Endothelial cell (in vitro differentiated cells): ENCODE measurements around the gene DMPK. TPM values are rescaled to one million over a fixed set of nuclear protein-coding genes. Genes with fewer than 3 reads are reported as not detected.
A peak's percentile ranks its signal among the peaks of the same experiment; 100 is the strongest.

ENCODE experiments used
- DNase-seq: peaks from one replicate; pipeline ENCODE4 v3.0.0; 2021; ENCODE audit warnings: low spot score
- H3K27ac Mint-ChIP-seq: one replicate; pipeline ENCODE4 v1.8.0; 2021; ENCODE audit warnings: mixed read lengths, inconsistent platforms; ENCODE audit not compliant: unreplicated experiment
- H3K27me3 Mint-ChIP-seq: one replicate; pipeline ENCODE4 v1.8.0; 2021; ENCODE audit warnings: mild to moderate bottlenecking, moderate library complexity, mixed read lengths, inconsistent platforms; ENCODE audit not compliant: unreplicated experiment
- H3K36me3 Mint-ChIP-seq: one replicate; pipeline ENCODE4 v1.8.0; 2021; ENCODE audit warnings: mild to moderate bottlenecking, low read depth, mixed read lengths, inconsistent platforms; ENCODE audit not compliant: unreplicated experiment
- H3K4me1 Mint-ChIP-seq: one replicate; pipeline ENCODE4 v1.8.0; 2021; ENCODE audit warnings: mild to moderate bottlenecking, mixed read lengths, inconsistent platforms; ENCODE audit not compliant: unreplicated experiment
- H3K4me3 Mint-ChIP-seq: one replicate; pipeline ENCODE4 v1.8.0; 2021; ENCODE audit warnings: mild to moderate bottlenecking, mixed read lengths, inconsistent platforms; ENCODE audit not compliant: unreplicated experiment
- H3K9me3 Mint-ChIP-seq: one replicate; pipeline ENCODE4 v1.8.0; 2021; ENCODE audit warnings: mixed read lengths, inconsistent platforms; ENCODE audit not compliant: unreplicated experiment
- total RNA-seq: library from RNA; stranded (reverse); fragmentation: NEBNext Ultra II Directional; extraction: Animal tissue kit (Norgen Biotek cat#: 25700); gene quantifications from one replicate; pipeline ENCODE4 v1.2.1, GENCODE V29; 2021; ENCODE audit not compliant: unreplicated experiment
- TF ChIP-seq, protein P1 (sequence below): fragments of 200-600 bp; sonication (generic); IDR thresholded peaks from one replicate; pipeline ENCODE4 v1.5.0; 2021; ENCODE audit warnings: antibody characterized with exemption; ENCODE audit not compliant: unreplicated experiment

The DMPK gene
- total RNA-seq, 1 donor from 2014 or later: 80.3 TPM

GRCh38 chr19:45742969-45743368 is 39.3 kb downstream of the DMPK start:
- Mint-ChIP-seq H3K27ac (no peak overlapping the region), H3K9me3 (no peaks in the 10 kb centered on the region), H3K4me1 (no peaks in the 10 kb centered on the region), H3K36me3 (no peaks in the 10 kb centered on the region), H3K27me3 (peaks cover 3% of the 10 kb centered on the region), H3K4me3 (no peak overlapping the region)
- TF ChIP-seq, protein P1, sequence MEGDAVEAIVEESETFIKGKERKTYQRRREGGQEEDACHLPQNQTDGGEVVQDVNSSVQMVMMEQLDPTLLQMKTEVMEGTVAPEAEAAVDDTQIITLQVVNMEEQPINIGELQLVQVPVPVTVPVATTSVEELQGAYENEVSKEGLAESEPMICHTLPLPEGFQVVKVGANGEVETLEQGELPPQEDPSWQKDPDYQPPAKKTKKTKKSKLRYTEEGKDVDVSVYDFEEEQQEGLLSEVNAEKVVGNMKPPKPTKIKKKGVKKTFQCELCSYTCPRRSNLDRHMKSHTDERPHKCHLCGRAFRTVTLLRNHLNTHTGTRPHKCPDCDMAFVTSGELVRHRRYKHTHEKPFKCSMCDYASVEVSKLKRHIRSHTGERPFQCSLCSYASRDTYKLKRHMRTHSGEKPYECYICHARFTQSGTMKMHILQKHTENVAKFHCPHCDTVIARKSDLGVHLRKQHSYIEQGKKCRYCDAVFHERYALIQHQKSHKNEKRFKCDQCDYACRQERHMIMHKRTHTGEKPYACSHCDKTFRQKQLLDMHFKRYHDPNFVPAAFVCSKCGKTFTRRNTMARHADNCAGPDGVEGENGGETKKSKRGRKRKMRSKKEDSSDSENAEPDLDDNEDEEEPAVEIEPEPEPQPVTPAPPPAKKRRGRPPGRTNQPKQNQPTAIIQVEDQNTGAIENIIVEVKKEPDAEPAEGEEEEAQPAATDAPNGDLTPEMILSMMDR: no peak
- no peak for DNase-seq

GRCh38 chr19:45739498-45740439 is 42.5 kb downstream of the DMPK start:
- Mint-ChIP-seq H3K4me3 (no peak overlapping the region), H3K27me3 (no peaks in the 10 kb centered on the region), H3K9me3 (no peaks in the 10 kb centered on the region), H3K27ac (no peak overlapping the region), H3K36me3 (no peaks in the 10 kb centered on the region), H3K4me1 (no peaks in the 10 kb centered on the region)
- no peak for DNase-seq
- TF ChIP-seq, protein P1: no peak

DNA sequence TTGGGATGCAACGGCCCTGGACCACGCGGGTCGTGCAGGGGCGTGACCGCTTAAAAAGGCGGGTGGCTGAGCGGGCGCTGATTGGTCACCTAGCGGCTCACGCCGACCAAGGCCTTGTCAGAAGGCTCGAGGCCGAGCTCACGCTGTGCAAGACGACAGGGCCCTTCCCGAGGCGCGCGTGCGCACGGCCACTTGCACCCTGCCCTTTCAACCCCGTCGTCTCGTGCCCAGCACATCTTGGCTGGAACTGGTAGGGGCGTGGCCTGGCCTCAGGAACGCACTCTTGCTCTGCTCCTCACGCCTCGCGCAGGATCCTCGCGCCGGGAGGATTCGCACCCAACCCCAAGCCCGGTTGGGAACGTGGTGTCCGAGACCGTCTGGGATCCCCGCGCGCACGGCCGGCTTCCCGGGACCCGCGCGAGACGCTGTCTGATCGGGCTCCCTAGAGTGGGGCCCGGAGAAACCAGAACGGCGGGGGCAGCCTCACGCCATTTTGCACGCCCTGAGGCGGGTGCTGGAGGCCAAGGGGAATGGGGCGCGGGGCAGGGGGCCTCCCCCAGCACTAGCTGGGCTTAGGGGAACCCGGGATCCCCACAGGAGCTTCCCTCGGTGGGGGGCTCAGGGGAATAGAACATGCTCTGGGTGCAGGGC is 49.0 kb downstream of the DMPK start, which contains the start of gene MEIOSIN:
Gene MEIOSIN, plus strand, starts transcription at position 280 of the 651 bp plus-strand sequence. CDS start 1,938 bp downstream, outside the sequence.
- Mint-ChIP-seq H3K27me3 (peaks cover 17% of the 10 kb centered on the region), H3K36me3 (no peaks in the 10 kb centered on the region), H3K4me1 (peaks cover 5% of the 10 kb centered on the region), H3K9me3 (no peaks in the 10 kb centered on the region), H3K4me3 (peak within 1 kb of the TSS; percentile 75), H3K27ac (no peak within 1 kb of the TSS)
- TF ChIP-seq, protein P1: no peak
- no peak for DNase-seq

GRCh38 chr19:45730368-45731288 is 51.7 kb downstream of the DMPK start, which contains the start of gene FBXO46:
FBXO46 (minus strand) TSS chr19:45730896; CDS start chr19:45713495, 17,401 bp downstream.
- Mint-ChIP-seq H3K4me3 (peak within 1 kb of the TSS; percentile 99), H3K9me3 (no peaks in the 10 kb centered on the region)

More at GRCh38 chr19:45730368-45731288, 51.7 kb downstream of the DMPK start, which contains the start of gene FBXO46:
- peaks cover 18% of the 10 kb centered on the region for H3K27me3 Mint-ChIP-seq
- TF ChIP-seq, protein P1: no peak
- H3K4me1 Mint-ChIP-seq: peaks cover 5% of the 10 kb centered on the region
- DNase-seq: peak; percentile 93
- H3K27ac Mint-ChIP-seq: peak within 1 kb of the TSS; percentile 80
- no peaks in the 10 kb centered on the region for H3K36me3 Mint-ChIP-seq
